GM20431 (cell line): ENCODE data around the gene CMSS1.

Source experiments
- in situ Hi-C: fragments of 300-500 bp; cut with MseI, MboI; formaldehyde crosslinking; loops from one replicate; pipeline ENCODE4 v1.15.0; 2020; ENCODE audit warnings: low sequenced_read_pairs; ENCODE audit not compliant: unreplicated experiment

CMSS1 gene

GRCh38 chr3:100033903-100034471, 216.3 kb downstream of the CMSS1 start:
- in situ Hi-C loops = no loop called here

GRCh38 chr3:100039075-100039474, 221.4 kb downstream of the CMSS1 start:
- in situ Hi-C loops = no loop called here

- in situ Hi-C loops = no loop called here
These were observed 223.0 kb downstream of the CMSS1 start for GRCh38 chr3:100040451-100041225.

GRCh38 chr3:100041328-100041749, 223.7 kb downstream of the CMSS1 start:
- in situ Hi-C loops = no loop called here

GRCh38 chr3:100042166-100042981, 224.7 kb downstream of the CMSS1 start:
- in situ Hi-C loops = no loop called here

- in situ Hi-C loops = no loop called here
These were observed 225.6 kb downstream of the CMSS1 start for GRCh38 chr3:100043271-100043670.

GRCh38 chr3:100044369-100044768, 226.7 kb downstream of the CMSS1 start:
- in situ Hi-C loops = no loop called here

GRCh38 chr3:100045696-100046095, 228.0 kb downstream of the CMSS1 start:
- in situ Hi-C loops = no loop called here

- in situ Hi-C loops = no loop called here
These were observed 229.3 kb downstream of the CMSS1 start for GRCh38 chr3:100046986-100047385.

GRCh38 chr3:100047455-100048141, 229.9 kb downstream of the CMSS1 start:
- in situ Hi-C loops = no loop called here

- in situ Hi-C loops = no loop called here
These were observed 230.6 kb downstream of the CMSS1 start for GRCh38 chr3:100048248-100048647.

- in situ Hi-C loops = loop anchor here (25.0 kb wide), 1 partner anchor 214 kb away; no protein-coding TSS in a partner anchor
These were observed 233.9 kb downstream of the CMSS1 start for GRCh38 chr3:100051513-100051912.

- in situ Hi-C loops = loop anchor here (25.0 kb wide), 1 partner anchor 217 kb away; no protein-coding TSS in a partner anchor
These were observed 236.4 kb downstream of the CMSS1 start for GRCh38 chr3:100053951-100054620.

- in situ Hi-C loops = loop anchor here (25.0 kb wide), 1 partner anchor 221 kb away; no protein-coding TSS in a partner anchor
These were observed 240.3 kb downstream of the CMSS1 start for GRCh38 chr3:100057716-100058575.

GRCh38 chr3:100059472-100059871, 241.8 kb downstream of the CMSS1 start:
- in situ Hi-C loops = loop anchor here (25.0 kb wide), 1 partner anchor 222 kb away; no protein-coding TSS in a partner anchor

- in situ Hi-C loops = loop anchor here (10.0 to 25.0 kb wide), 2 partner anchors 194 to 224 kb away; no protein-coding TSS in a partner anchor
These were observed 243.2 kb downstream of the CMSS1 start for GRCh38 chr3:100060685-100061484.

- in situ Hi-C loops = loop anchor here (10.0 to 25.0 kb wide), 2 partner anchors 192 to 225 kb away; no protein-coding TSS in a partner anchor
These were observed 245.0 kb downstream of the CMSS1 start for GRCh38 chr3:100062665-100063064.
